ENCODE data around the gene KRT76. TPM values are rescaled to one million over a fixed set of nuclear protein-coding genes. Genes with fewer than 3 reads are reported as not detected.

The KRT76 gene
- total and polyA plus RNA-seq, 4 donors, result not detected

GRCh38 chr12:52760623-52761022 is 16.5 kb downstream of the KRT76 start:
- DNase-seq, result no peak
- no peaks in the 10 kb centered on the region for H3K4me1 ChIP-seq (ENCODE audit: control insufficient read depth in 5 of 5, insufficient read depth in 5 of 5, low read length in 5 of 5)
- peaks cover 0 to 15% (median 8%) of the 10 kb centered on the region in 4 donors for H3K9me3 ChIP-seq (ENCODE audit: control insufficient read depth in 4 of 4, insufficient read depth in 3 of 4, low read length in 3 of 4)
- ATAC-seq (ENCODE audit: insufficient read depth, low FRiP score), result no peak
- no peak overlapping the region for H3K9ac ChIP-seq (ENCODE audit: insufficient read depth in 1 of 2, low read length in 2 of 2)
- H3K4me3 ChIP-seq, result no peak overlapping the region
- H3K27me3 ChIP-seq (ENCODE audit: control insufficient read depth in 3 of 3, insufficient read depth in 3 of 3, low read length in 2 of 3), result peaks cover 0 to 14% (median 0%) of the 10 kb centered on the region in 3 donors
- H3K36me3 ChIP-seq (ENCODE audit: control insufficient read depth in 4 of 4, insufficient read depth in 4 of 4, low read length in 4 of 4), result no peaks in the 10 kb centered on the region
- TF ChIP-seq CTCF (IDR thresholded peaks at IDR 0.05; ENCODE audit: control extremely low read depth, extremely low read depth), result no peak
- H3K27ac ChIP-seq (ENCODE audit: low read depth in 1 of 2, low read length in 1 of 2), result no peak overlapping the region

- H3K27ac ChIP-seq (ENCODE audit: low read depth in 1 of 2, low read length in 1 of 2), result no peak overlapping the region
- H3K4me3 ChIP-seq, result no peak overlapping the region
- TF ChIP-seq CTCF (IDR thresholded peaks at IDR 0.05; ENCODE audit: control extremely low read depth, extremely low read depth), result no peak
- peaks cover 0 to 14% (median 0%) of the 10 kb centered on the region in 3 donors for H3K27me3 ChIP-seq (ENCODE audit: control insufficient read depth in 3 of 3, insufficient read depth in 3 of 3, low read length in 2 of 3)
- no peaks in the 10 kb centered on the region for H3K36me3 ChIP-seq (ENCODE audit: control insufficient read depth in 4 of 4, insufficient read depth in 4 of 4, low read length in 4 of 4)
- no peaks in the 10 kb centered on the region for H3K4me1 ChIP-seq (ENCODE audit: control insufficient read depth in 5 of 5, insufficient read depth in 5 of 5, low read length in 5 of 5)
- peaks cover 0 to 17% (median 8%) of the 10 kb centered on the region in 4 donors for H3K9me3 ChIP-seq (ENCODE audit: control insufficient read depth in 4 of 4, insufficient read depth in 3 of 4, low read length in 3 of 4)
- ATAC-seq (ENCODE audit: insufficient read depth, low FRiP score), result no peak
- DNase-seq, result no peak
- H3K9ac ChIP-seq (ENCODE audit: insufficient read depth in 1 of 2, low read length in 2 of 2), result no peak overlapping the region
- WGBS, 2 donors, result 69 to 82% methylated on average over 2 of the region's 2 CpGs
Measured at GRCh38 chr12:52759695-52760094, 17.4 kb downstream of the KRT76 start.

GRCh38 chr12:52759218-52759617 is 17.9 kb downstream of the KRT76 start:
- no peak for DNase-seq
- Histone ChIP-seq H3K4me3 (no peak overlapping the region), H3K27ac (ENCODE audit: low read depth in 1 of 2, low read length in 1 of 2) (no peak overlapping the region), H3K27me3 (ENCODE audit: control insufficient read depth in 3 of 3, insufficient read depth in 3 of 3, low read length in 2 of 3) (peaks cover 0 to 14% (median 0%) of the 10 kb centered on the region in 3 donors), H3K36me3 (ENCODE audit: control insufficient read depth in 4 of 4, insufficient read depth in 4 of 4, low read length in 4 of 4) (no peaks in the 10 kb centered on the region), H3K4me1 (ENCODE audit: control insufficient read depth in 5 of 5, insufficient read depth in 5 of 5, low read length in 5 of 5) (no peaks in the 10 kb centered on the region), H3K9ac (ENCODE audit: insufficient read depth in 1 of 2, low read length in 2 of 2) (no peak overlapping the region), H3K9me3 (ENCODE audit: control insufficient read depth in 4 of 4, insufficient read depth in 3 of 4, low read length in 3 of 4) (peaks cover 0 to 17% (median 8%) of the 10 kb centered on the region in 4 donors)
- TF ChIP-seq CTCF (IDR thresholded peaks at IDR 0.05; ENCODE audit: control extremely low read depth, extremely low read depth), result no peak
- WGBS, 2 donors, result 56 to 61% methylated on average over 2 of the region's 2 CpGs
- ATAC-seq (ENCODE audit: insufficient read depth, low FRiP score), result no peak

Measured in lung (tissue), 12 donors.